LNCAP (cell line): ENCODE data around the gene PEAK1.

ENCODE experiments used
- TF ChIP-seq, protein P1 (sequence below): fragments of 450-650 bp; IDR thresholded peaks from 2 replicates; pipeline ENCODE4 v1.5.1; 2017; ENCODE audit warnings: mild to moderate bottlenecking

PEAK1 gene

DNA sequence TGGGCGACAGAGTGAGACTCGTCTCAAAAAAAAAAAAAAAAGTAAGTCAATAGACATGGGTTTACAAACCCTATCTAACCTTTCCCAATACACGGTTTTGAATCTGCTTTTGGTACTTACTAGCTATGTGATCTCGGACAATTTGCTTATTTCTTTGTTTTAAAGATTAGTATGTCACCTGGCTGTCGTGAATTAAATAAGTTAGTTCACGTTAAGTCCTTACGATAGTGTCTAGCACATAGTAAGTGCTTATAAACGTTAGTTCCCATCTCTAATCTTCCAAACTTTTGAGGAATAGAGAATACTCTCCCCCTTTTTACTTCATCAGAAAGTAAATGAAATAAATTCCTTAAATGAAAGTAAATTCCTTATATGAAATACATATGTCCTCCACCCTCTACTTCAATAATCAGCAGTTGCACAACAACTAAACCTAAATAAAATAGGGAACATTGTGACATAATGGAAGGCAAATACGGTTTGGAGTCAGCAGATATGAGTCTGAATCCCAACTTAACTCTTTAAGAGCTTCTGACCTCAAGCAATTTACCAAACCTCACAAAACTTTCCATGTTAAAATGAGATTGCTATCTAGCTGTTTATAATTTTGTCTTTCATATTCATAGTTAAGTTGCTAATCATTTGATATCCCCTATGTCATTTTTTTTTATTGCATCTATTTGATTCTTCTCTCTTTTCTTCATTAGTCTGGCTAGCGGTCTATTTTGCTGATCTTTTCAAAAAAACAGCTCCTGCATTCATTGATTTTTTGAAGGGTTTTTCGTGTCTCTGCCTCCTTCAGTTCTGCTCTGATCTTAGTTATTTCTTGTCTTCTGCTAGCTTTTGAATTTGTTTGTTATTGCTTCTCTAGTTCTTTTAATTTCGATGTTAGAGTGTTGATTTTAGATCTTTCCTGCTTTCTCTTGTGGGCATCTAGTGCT is 134.6 kb downstream of the PEAK1 start:
- TF ChIP-seq, protein P1, sequence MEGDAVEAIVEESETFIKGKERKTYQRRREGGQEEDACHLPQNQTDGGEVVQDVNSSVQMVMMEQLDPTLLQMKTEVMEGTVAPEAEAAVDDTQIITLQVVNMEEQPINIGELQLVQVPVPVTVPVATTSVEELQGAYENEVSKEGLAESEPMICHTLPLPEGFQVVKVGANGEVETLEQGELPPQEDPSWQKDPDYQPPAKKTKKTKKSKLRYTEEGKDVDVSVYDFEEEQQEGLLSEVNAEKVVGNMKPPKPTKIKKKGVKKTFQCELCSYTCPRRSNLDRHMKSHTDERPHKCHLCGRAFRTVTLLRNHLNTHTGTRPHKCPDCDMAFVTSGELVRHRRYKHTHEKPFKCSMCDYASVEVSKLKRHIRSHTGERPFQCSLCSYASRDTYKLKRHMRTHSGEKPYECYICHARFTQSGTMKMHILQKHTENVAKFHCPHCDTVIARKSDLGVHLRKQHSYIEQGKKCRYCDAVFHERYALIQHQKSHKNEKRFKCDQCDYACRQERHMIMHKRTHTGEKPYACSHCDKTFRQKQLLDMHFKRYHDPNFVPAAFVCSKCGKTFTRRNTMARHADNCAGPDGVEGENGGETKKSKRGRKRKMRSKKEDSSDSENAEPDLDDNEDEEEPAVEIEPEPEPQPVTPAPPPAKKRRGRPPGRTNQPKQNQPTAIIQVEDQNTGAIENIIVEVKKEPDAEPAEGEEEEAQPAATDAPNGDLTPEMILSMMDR: no peak

GRCh38 chr15:77282333-77282732 is 137.6 kb downstream of the PEAK1 start:
- TF ChIP-seq, protein P1: no peak

DNA sequence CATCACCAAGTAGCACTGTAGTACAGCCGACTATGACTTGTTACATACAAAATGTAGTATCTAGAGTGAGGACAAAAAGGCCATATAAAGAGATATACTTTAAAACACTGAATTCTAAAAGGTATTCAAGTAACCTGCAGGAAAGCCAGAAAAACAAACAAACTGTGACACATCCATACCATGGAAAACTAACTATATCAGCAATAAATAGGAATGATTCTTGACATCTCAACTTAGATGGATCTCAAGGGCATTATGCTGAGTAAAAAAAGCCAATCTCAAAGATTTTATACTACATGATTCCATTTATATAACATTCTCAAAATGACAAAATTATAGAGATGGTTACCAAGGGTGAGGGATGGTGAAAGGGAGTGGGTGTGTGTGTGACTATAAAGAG is 143.0 kb downstream of the PEAK1 start:
- TF ChIP-seq, protein P1: no peak

DNA sequence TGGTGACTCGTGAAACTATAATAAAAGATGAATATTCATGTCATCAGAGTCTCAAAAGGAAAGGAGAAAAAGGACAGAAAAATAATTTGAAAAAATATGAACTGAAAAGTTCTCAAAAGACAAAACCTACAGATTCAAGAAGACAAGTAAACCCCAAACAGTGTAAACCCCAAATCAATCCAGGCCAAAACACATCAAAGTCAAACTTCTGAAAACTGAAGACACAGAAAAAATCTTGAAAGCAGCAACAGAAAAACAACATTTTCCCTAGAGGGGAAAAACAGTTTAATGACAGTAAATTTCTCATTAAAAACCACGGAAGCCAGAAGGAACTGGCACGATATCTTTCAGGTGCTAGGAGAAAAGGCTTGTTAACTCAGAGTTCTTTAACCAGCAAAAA is 143.8 kb downstream of the PEAK1 start:
- TF ChIP-seq, protein P1: no peak

GRCh38 chr15:77266708-77267386 is 153.1 kb downstream of the PEAK1 start:
- TF ChIP-seq, protein P1: no peak

DNA sequence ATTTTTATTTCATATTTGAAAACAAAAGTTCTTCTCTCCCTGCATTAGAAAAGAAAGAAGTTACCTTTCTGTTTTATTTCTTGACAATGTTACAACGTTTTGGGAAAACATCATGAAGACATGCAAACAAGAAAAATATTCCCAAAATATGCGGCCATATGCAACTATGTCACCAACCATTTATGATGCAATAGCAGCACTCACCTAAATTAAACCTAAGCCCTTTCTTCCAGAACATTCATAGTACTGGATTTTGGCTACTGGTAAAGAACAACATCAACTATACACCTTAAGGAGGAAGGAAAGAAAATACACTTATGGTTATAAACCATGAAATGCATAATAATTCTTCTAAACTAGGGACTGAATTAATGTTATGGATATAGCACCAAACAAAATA is 164.5 kb downstream of the PEAK1 start:
- TF ChIP-seq, protein P1: no peak

GRCh38 chr15:77251662-77252061 is 168.2 kb downstream of the PEAK1 start:
- TF ChIP-seq, protein P1: no peak
